ENCODE data around the gene ROR1.

ROR1 gene

GRCh38 chr1:64004451-64005025, 230.7 kb downstream of the ROR1 start:
- no peak for ATAC-seq (ENCODE audit: low read depth)
- no peak for DNase-seq (ENCODE audit: low spot score)
- H3K4me1 ChIP-seq (ENCODE audit: insufficient read depth, poor library complexity, severe bottlenecking), result peaks cover 34% of the 10 kb centered on the region
- TF ChIP-seq, protein P1, sequence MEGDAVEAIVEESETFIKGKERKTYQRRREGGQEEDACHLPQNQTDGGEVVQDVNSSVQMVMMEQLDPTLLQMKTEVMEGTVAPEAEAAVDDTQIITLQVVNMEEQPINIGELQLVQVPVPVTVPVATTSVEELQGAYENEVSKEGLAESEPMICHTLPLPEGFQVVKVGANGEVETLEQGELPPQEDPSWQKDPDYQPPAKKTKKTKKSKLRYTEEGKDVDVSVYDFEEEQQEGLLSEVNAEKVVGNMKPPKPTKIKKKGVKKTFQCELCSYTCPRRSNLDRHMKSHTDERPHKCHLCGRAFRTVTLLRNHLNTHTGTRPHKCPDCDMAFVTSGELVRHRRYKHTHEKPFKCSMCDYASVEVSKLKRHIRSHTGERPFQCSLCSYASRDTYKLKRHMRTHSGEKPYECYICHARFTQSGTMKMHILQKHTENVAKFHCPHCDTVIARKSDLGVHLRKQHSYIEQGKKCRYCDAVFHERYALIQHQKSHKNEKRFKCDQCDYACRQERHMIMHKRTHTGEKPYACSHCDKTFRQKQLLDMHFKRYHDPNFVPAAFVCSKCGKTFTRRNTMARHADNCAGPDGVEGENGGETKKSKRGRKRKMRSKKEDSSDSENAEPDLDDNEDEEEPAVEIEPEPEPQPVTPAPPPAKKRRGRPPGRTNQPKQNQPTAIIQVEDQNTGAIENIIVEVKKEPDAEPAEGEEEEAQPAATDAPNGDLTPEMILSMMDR (IDR thresholded peaks at IDR 0.05; ENCODE audit: poor library complexity, severe bottlenecking), result no peak
- no peak overlapping the region for H3K4me3 ChIP-seq (ENCODE audit: severe bottlenecking)
- no peaks in the 10 kb centered on the region for H3K36me3 ChIP-seq (ENCODE audit: low read depth)
- H3K27ac ChIP-seq (ENCODE audit: poor library complexity, severe bottlenecking), result no peak overlapping the region
- no peaks in the 10 kb centered on the region for H3K27me3 ChIP-seq (ENCODE audit: insufficient read depth, poor library complexity, severe bottlenecking)
- no peaks in the 10 kb centered on the region for H3K9me3 ChIP-seq (ENCODE audit: severe bottlenecking)

GRCh38 chr1:64005801-64006200, 232.0 kb downstream of the ROR1 start:
- Histone ChIP-seq H3K27me3 (ENCODE audit: insufficient read depth, poor library complexity, severe bottlenecking) (no peaks in the 10 kb centered on the region), H3K4me1 (ENCODE audit: insufficient read depth, poor library complexity, severe bottlenecking) (peaks cover 31% of the 10 kb centered on the region), H3K9me3 (ENCODE audit: severe bottlenecking) (no peaks in the 10 kb centered on the region), H3K36me3 (ENCODE audit: low read depth) (no peaks in the 10 kb centered on the region), H3K27ac (ENCODE audit: poor library complexity, severe bottlenecking) (peak overlapping the region; percentile 54), H3K4me3 (ENCODE audit: severe bottlenecking) (no peak overlapping the region)
- TF ChIP-seq, protein P1 (IDR thresholded peaks at IDR 0.05; ENCODE audit: poor library complexity, severe bottlenecking), result no peak
- no peak for ATAC-seq (ENCODE audit: low read depth)
- no peak for DNase-seq (ENCODE audit: low spot score)

DNA sequence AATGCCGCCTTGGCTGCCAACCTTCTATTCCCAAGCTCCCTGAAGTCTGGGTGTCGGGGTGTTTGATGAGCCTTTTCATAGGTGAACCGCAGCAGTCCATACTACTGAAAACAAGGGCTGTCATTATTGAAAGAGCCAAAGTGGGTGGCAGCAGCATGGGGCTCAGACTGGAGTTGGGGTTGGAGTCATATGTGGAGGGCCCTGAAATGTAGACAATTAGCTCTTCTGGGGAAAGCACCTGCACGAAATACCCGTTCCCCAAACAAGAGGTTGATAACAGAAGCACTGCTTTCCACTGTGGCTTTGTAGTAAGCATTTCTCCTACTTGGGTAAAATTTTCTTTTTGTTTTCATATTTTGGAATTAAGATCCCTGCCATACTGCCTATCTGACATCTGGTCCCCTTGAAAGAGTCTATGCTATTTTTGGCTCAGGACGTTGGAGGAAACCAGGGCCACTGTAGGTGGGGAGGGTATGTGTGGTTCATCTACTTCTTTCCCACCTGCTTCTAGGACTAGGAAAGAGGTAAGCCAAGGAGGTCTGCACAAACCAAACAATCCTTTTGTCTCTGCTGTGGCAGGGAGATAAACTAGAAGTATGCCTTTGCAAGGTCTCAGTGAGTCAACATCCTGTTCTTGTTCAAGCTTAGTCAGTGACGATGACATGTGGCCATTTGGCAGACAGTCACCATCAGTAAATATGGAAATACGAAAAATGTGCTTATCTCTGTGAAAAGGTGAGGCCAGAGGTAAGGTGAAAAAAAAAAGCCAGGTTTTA, 232.6 kb downstream of the ROR1 start:
- H3K36me3 ChIP-seq (ENCODE audit: low read depth), result no peaks in the 10 kb centered on the region
- peak overlapping the region; percentile 54 for H3K27ac ChIP-seq (ENCODE audit: poor library complexity, severe bottlenecking)
- no peak overlapping the region for H3K4me3 ChIP-seq (ENCODE audit: severe bottlenecking)
- ATAC-seq (ENCODE audit: low read depth), result peak; percentile 90
- peaks cover 29% of the 10 kb centered on the region for H3K4me1 ChIP-seq (ENCODE audit: insufficient read depth, poor library complexity, severe bottlenecking)
- H3K9me3 ChIP-seq (ENCODE audit: severe bottlenecking), result no peaks in the 10 kb centered on the region
- TF ChIP-seq, protein P1 (IDR thresholded peaks at IDR 0.05; ENCODE audit: poor library complexity, severe bottlenecking), result no peak
- no peaks in the 10 kb centered on the region for H3K27me3 ChIP-seq (ENCODE audit: insufficient read depth, poor library complexity, severe bottlenecking)
- no peak for DNase-seq (ENCODE audit: low spot score)

GRCh38 chr1:64010316-64010715, 236.5 kb downstream of the ROR1 start:
- no peak for DNase-seq (ENCODE audit: low spot score)
- Histone ChIP-seq H3K36me3 (ENCODE audit: low read depth) (no peaks in the 10 kb centered on the region), H3K27ac (ENCODE audit: poor library complexity, severe bottlenecking) (no peak overlapping the region), H3K9me3 (ENCODE audit: severe bottlenecking) (no peaks in the 10 kb centered on the region), H3K4me3 (ENCODE audit: severe bottlenecking) (no peak overlapping the region), H3K27me3 (ENCODE audit: insufficient read depth, poor library complexity, severe bottlenecking) (no peaks in the 10 kb centered on the region), H3K4me1 (ENCODE audit: insufficient read depth, poor library complexity, severe bottlenecking) (peaks cover 29% of the 10 kb centered on the region)
- TF ChIP-seq, protein P1 (IDR thresholded peaks at IDR 0.05; ENCODE audit: poor library complexity, severe bottlenecking), result no peak
- peak; percentile 40; the same call in 1 of the 3 replicates for ATAC-seq (ENCODE audit: low read depth)

GRCh38 chr1:64013395-64013794, 239.6 kb downstream of the ROR1 start:
- no peak for DNase-seq (ENCODE audit: low spot score)
- H3K36me3 ChIP-seq (ENCODE audit: low read depth), result no peaks in the 10 kb centered on the region
- ATAC-seq (ENCODE audit: low read depth), result no peak
- H3K27ac ChIP-seq (ENCODE audit: poor library complexity, severe bottlenecking), result no peak overlapping the region
- TF ChIP-seq, protein P1 (IDR thresholded peaks at IDR 0.05; ENCODE audit: poor library complexity, severe bottlenecking), result no peak
- no peaks in the 10 kb centered on the region for H3K9me3 ChIP-seq (ENCODE audit: severe bottlenecking)
- no peak overlapping the region for H3K4me3 ChIP-seq (ENCODE audit: severe bottlenecking)
- peaks cover 8% of the 10 kb centered on the region for H3K4me1 ChIP-seq (ENCODE audit: insufficient read depth, poor library complexity, severe bottlenecking)
- H3K27me3 ChIP-seq (ENCODE audit: insufficient read depth, poor library complexity, severe bottlenecking), result no peaks in the 10 kb centered on the region

All from RWPE2 (cell line).